ENCODE data around the gene NLGN4X.

Gene NLGN4X

DNA sequence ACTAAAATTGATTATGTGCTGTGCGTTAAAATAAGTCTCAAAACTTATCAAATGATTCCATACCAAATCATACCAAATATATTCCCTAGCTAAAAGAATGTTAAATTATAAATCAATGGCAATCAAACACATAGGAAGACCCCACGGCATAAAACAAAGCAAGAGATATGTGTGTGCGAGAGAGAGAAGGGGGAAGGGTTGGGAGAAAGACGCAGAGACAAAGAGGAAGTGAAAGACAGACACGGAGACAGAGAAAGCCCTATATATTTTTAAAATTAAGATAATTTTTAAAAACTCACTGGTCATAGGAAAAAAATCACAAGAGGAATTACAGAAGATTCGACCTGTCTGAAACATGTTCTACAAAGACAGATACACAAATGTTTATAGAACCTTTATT lies 371.4 kb downstream of the NLGN4X start:
- H3K27me3 ChIP-seq (ENCODE audit: insufficient read depth, poor library complexity, severe bottlenecking) = no peaks in the 10 kb centered on the region
- TF ChIP-seq POLR2AphosphoS5 (IDR thresholded peaks at IDR 0.05; ENCODE audit: low read depth) = no peak
- TF ChIP-seq, protein P1, sequence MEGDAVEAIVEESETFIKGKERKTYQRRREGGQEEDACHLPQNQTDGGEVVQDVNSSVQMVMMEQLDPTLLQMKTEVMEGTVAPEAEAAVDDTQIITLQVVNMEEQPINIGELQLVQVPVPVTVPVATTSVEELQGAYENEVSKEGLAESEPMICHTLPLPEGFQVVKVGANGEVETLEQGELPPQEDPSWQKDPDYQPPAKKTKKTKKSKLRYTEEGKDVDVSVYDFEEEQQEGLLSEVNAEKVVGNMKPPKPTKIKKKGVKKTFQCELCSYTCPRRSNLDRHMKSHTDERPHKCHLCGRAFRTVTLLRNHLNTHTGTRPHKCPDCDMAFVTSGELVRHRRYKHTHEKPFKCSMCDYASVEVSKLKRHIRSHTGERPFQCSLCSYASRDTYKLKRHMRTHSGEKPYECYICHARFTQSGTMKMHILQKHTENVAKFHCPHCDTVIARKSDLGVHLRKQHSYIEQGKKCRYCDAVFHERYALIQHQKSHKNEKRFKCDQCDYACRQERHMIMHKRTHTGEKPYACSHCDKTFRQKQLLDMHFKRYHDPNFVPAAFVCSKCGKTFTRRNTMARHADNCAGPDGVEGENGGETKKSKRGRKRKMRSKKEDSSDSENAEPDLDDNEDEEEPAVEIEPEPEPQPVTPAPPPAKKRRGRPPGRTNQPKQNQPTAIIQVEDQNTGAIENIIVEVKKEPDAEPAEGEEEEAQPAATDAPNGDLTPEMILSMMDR (IDR thresholded peaks at IDR 0.05; ENCODE audit: insufficient read depth, low read length) = no peak
- no peak for TF ChIP-seq GABPA (IDR thresholded peaks at IDR 0.05; ENCODE audit: low read depth)
- peak; percentile 54; the same call in 1 of the 2 replicates for TF ChIP-seq SPI1 (IDR thresholded peaks at IDR 0.05; ENCODE audit: borderline replicate concordance, low read depth)
- TF ChIP-seq, protein P2, sequence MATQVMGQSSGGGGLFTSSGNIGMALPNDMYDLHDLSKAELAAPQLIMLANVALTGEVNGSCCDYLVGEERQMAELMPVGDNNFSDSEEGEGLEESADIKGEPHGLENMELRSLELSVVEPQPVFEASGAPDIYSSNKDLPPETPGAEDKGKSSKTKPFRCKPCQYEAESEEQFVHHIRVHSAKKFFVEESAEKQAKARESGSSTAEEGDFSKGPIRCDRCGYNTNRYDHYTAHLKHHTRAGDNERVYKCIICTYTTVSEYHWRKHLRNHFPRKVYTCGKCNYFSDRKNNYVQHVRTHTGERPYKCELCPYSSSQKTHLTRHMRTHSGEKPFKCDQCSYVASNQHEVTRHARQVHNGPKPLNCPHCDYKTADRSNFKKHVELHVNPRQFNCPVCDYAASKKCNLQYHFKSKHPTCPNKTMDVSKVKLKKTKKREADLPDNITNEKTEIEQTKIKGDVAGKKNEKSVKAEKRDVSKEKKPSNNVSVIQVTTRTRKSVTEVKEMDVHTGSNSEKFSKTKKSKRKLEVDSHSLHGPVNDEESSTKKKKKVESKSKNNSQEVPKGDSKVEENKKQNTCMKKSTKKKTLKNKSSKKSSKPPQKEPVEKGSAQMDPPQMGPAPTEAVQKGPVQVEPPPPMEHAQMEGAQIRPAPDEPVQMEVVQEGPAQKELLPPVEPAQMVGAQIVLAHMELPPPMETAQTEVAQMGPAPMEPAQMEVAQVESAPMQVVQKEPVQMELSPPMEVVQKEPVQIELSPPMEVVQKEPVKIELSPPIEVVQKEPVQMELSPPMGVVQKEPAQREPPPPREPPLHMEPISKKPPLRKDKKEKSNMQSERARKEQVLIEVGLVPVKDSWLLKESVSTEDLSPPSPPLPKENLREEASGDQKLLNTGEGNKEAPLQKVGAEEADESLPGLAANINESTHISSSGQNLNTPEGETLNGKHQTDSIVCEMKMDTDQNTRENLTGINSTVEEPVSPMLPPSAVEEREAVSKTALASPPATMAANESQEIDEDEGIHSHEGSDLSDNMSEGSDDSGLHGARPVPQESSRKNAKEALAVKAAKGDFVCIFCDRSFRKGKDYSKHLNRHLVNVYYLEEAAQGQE (IDR thresholded peaks at IDR 0.05; ENCODE audit: insufficient replicate concordance, low read depth) = no peak
- no peak for DNase-seq (ENCODE audit: low read depth in 1 of 2, low spot score in 1 of 2)
- no peak overlapping the region for H3K4me3 ChIP-seq (replicated peaks; ENCODE audit: insufficient read depth, low read length)
- no peak overlapping the region for H3K27ac ChIP-seq (replicated peaks)

DNA sequence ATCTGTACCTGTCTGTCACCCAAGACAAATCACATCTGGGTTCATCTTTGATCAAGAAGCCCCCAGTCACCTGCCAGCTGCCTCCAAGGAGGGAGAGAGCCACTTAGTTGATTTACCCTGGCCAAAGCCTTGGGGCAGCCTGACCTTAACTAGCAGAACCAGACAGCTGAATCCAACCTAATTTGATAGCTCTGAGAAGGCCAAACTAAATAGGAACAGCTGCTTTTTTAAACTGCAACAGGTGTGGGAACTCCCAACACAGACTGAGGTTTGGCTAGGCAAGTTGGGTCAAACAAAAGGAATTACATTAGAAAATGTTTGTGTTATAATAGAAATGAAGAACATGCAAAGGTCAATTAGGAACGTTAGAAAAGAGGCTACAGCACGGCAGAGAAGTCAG lies 375.7 kb downstream of the NLGN4X start:
- Histone ChIP-seq H3K27me3 (ENCODE audit: insufficient read depth, poor library complexity, severe bottlenecking) (no peaks in the 10 kb centered on the region), H3K4me3 (replicated peaks; ENCODE audit: insufficient read depth, low read length) (no peak overlapping the region), H3K27ac (replicated peaks) (no peak overlapping the region)
- no peak for DNase-seq (ENCODE audit: low read depth in 1 of 2, low spot score in 1 of 2)
- TF ChIP-seq, protein P2 (IDR thresholded peaks at IDR 0.05; ENCODE audit: insufficient replicate concordance, low read depth) = no peak
- TF ChIP-seq GABPA (IDR thresholded peaks at IDR 0.05; ENCODE audit: low read depth) (no peak), POLR2AphosphoS5 (IDR thresholded peaks at IDR 0.05; ENCODE audit: low read depth) (no peak), SPI1 (IDR thresholded peaks at IDR 0.05; ENCODE audit: borderline replicate concordance, low read depth) (no peak)
- TF ChIP-seq, protein P1 (IDR thresholded peaks at IDR 0.05; ENCODE audit: insufficient read depth, low read length) = no peak

GRCh38 chrX:5842601-5843000 lies 386.1 kb downstream of the NLGN4X start:
- no peaks in the 10 kb centered on the region for H3K27me3 ChIP-seq (ENCODE audit: insufficient read depth, poor library complexity, severe bottlenecking)
- H3K27ac ChIP-seq (replicated peaks) = no peak overlapping the region
- TF ChIP-seq POLR2AphosphoS5 (IDR thresholded peaks at IDR 0.05; ENCODE audit: low read depth) = no peak
- TF ChIP-seq SPI1 (IDR thresholded peaks at IDR 0.05; ENCODE audit: borderline replicate concordance, low read depth) = no peak
- TF ChIP-seq, protein P1 (IDR thresholded peaks at IDR 0.05; ENCODE audit: insufficient read depth, low read length) = no peak
- TF ChIP-seq, protein P2 (IDR thresholded peaks at IDR 0.05; ENCODE audit: insufficient replicate concordance, low read depth) = no peak
- no peak for TF ChIP-seq GABPA (IDR thresholded peaks at IDR 0.05; ENCODE audit: low read depth)
- DNase-seq (ENCODE audit: low read depth in 1 of 2, low spot score in 1 of 2) = no peak
- H3K4me3 ChIP-seq (replicated peaks; ENCODE audit: insufficient read depth, low read length) = no peak overlapping the region
